Activated CD4-positive, alpha-beta T cell treated with anti-CD3 and anti-CD28 coated beads for 36 hours (primary cell): ENCODE measurements around the gene UNC5B. TPM values are rescaled to one million over a fixed set of nuclear protein-coding genes. Genes with fewer than 3 reads are reported as not detected.

Experiments used
- ATAC-seq: fragments of 200-7000 bp; cut with Tn5 transposase; one replicate; pipeline ENCODE4 v1.10.0; 2021; ENCODE audit warnings: mild to moderate bottlenecking, moderate library complexity
- CTCF ChIA-PET: fragments of 350-600 bp; sonication (Branson Sonifier 250); formaldehyde crosslinking; loops from one replicate; lab custom pipeline; 2021; ENCODE audit warnings: antibody characterized with exemption; lab: Charles Lee
- POLR2A ChIA-PET: fragments of 350-600 bp; sonication (Branson Sonifier 250); formaldehyde crosslinking; loops from one replicate; lab custom pipeline; 2021; ENCODE audit warnings: antibody characterized with exemption, inconsistent platforms; lab: Charles Lee
- DNase-seq: peaks from one replicate; pipeline ENCODE4 v3.0.0-alpha.2; 2020
- H3K27ac Mint-ChIP-seq: one replicate; pipeline ENCODE4 v1.8.0; 2021; ENCODE audit warnings: mixed read lengths
- H3K27me3 Mint-ChIP-seq: one replicate; pipeline ENCODE4 v1.8.0; 2021; ENCODE audit warnings: mixed read lengths
- H3K36me3 Mint-ChIP-seq: one replicate; pipeline ENCODE4 v1.8.0; 2021; ENCODE audit warnings: low read depth, mixed read lengths
- H3K4me1 Mint-ChIP-seq: one replicate; pipeline ENCODE4 v1.8.0; 2021; ENCODE audit warnings: mixed read lengths
- H3K4me3 Mint-ChIP-seq: one replicate; pipeline ENCODE4 v1.8.0; 2021; ENCODE audit warnings: mild to moderate bottlenecking, moderate library complexity, mixed read lengths
- H3K9me3 Mint-ChIP-seq: one replicate; pipeline ENCODE4 v1.8.0; 2021; ENCODE audit warnings: low read depth, mixed read lengths
- intact Hi-C, 2 experiments: fragments of 100-400 bp; cut with DNase I in 1 of 2; cut with micrococcal nuclease in 1 of 2; formaldehyde crosslinking; loops; one replicate each; pipeline versions ENCODE4 v1.14.2 to v1.15.1; 2022 to 2024; cut with DNase I, micrococcal nuclease
- total RNA-seq, 2 experiments: library from RNA; stranded (reverse); gene quantifications; one replicate each; pipeline ENCODE4 v1.2.3, GENCODE V29; 2021

Gene UNC5B
- total RNA-seq, 2 experiments from 2014 or later = 0.05 to 0.09 TPM

GRCh38 chr10:71347587-71348395 is 135.4 kb downstream of the UNC5B start:
- Mint-ChIP-seq H3K9me3 (no peaks in the 10 kb centered on the region), H3K4me3 (no peak overlapping the region), H3K4me1 (no peaks in the 10 kb centered on the region), H3K27ac (no peak overlapping the region), H3K36me3 (no peaks in the 10 kb centered on the region), H3K27me3 (no peaks in the 10 kb centered on the region)
- DNase-seq (no peak), ATAC-seq (no peak)
- intact Hi-C loops = no loop called here
- POLR2A ChIA-PET = no interaction called here
- CTCF ChIA-PET = interaction anchor here (0.9 kb wide), 1 partner anchor 33 kb away, joined by 4 read pairs; no protein-coding TSS in a partner anchor

- no peak for ATAC-seq
- no peak for DNase-seq
- intact Hi-C loops = no loop called here
- Mint-ChIP-seq H3K9me3 (no peaks in the 10 kb centered on the region), H3K27ac (no peak overlapping the region), H3K4me1 (no peaks in the 10 kb centered on the region), H3K36me3 (peaks cover 1% of the 10 kb centered on the region), H3K27me3 (no peaks in the 10 kb centered on the region), H3K4me3 (no peak overlapping the region)
- ChIA-PET CTCF (interaction anchor here (0.6 to 0.9 kb wide), 2 partner anchors 32 to 116 kb away, joined by 4 read pairs; no protein-coding TSS in a partner anchor), POLR2A (no interaction called here)
Measured at GRCh38 chr10:71348850-71349249, 136.5 kb downstream of the UNC5B start.

GRCh38 chr10:71349406-71349805 is 137.0 kb downstream of the UNC5B start:
- CTCF ChIA-PET = interaction anchor here (0.6 to 1.3 kb wide), 2 partner anchors 35 to 115 kb away, joined by 4 read pairs; no protein-coding TSS in a partner anchor
- no peaks in the 10 kb centered on the region for H3K27me3 Mint-ChIP-seq
- H3K9me3 Mint-ChIP-seq = no peaks in the 10 kb centered on the region
- POLR2A ChIA-PET = no interaction called here
- H3K4me1 Mint-ChIP-seq = no peaks in the 10 kb centered on the region
- intact Hi-C loops = no loop called here
- H3K36me3 Mint-ChIP-seq = peaks cover 1% of the 10 kb centered on the region
- no peak overlapping the region for H3K27ac Mint-ChIP-seq
- DNase-seq (no peak), ATAC-seq (no peak)
- H3K4me3 Mint-ChIP-seq = no peak overlapping the region

- Mint-ChIP-seq H3K27me3 (no peaks in the 10 kb centered on the region), H3K27ac (no peak overlapping the region), H3K9me3 (no peaks in the 10 kb centered on the region), H3K36me3 (peaks cover 3% of the 10 kb centered on the region), H3K4me1 (no peaks in the 10 kb centered on the region), H3K4me3 (no peak overlapping the region)
- CTCF ChIA-PET = interaction anchor here (0.9 to 1.1 kb wide), 2 partner anchors 8 to 26 kb away, joined by 4 read pairs; no protein-coding TSS in a partner anchor
- intact Hi-C loops = no loop called here
- POLR2A ChIA-PET = interaction anchor here (0.8 kb wide), 1 partner anchor 556 kb away, joined by 3 read pairs; no protein-coding TSS in a partner anchor
- DNase-seq (no peak), ATAC-seq (no peak)
Measured at GRCh38 chr10:71351087-71351486, 138.7 kb downstream of the UNC5B start.

- intact Hi-C loops = no loop called here
- ChIA-PET CTCF (interaction anchor here (0.9 kb wide), 2 partner anchors 25 to 28 kb away, joined by 3 to 4 read pairs; no protein-coding TSS in a partner anchor), POLR2A (no interaction called here)
- ATAC-seq (no peak), DNase-seq (no peak)
- Mint-ChIP-seq H3K27me3 (no peaks in the 10 kb centered on the region), H3K4me3 (no peak overlapping the region), H3K27ac (no peak overlapping the region), H3K4me1 (no peaks in the 10 kb centered on the region), H3K36me3 (peaks cover 3% of the 10 kb centered on the region), H3K9me3 (no peaks in the 10 kb centered on the region)
Measured at GRCh38 chr10:71351628-71352319, 139.4 kb downstream of the UNC5B start.

Other genes starting within 250 kb of the UNC5B start
- 1 to 10 TPM; 2.4 to 2.6 TPM for gene SLC29A3, start 106.7 kb downstream of the UNC5B start, total RNA-seq
- gene CDH23, start 184.3 kb downstream of the UNC5B start, total RNA-seq = 1 to 10 TPM; 1.5 to 1.6 TPM